Peyer's patch (tissue), 4 donors: ENCODE results near the gene SLC49A4.

Experiments
- POLR2A ChIP-seq, 2 donors: fragments of 450-650 bp; IDR thresholded peaks; one replicate each; pipeline ENCODE4 v1.5.1; 2017; ENCODE audit warnings: antibody characterized with exemption in 2 of 2, mild to moderate bottlenecking in 2 of 2, moderate library complexity in 2 of 2
- TF ChIP-seq, protein P1 (sequence below), 6 experiments: fragments of 450-650 bp in 4 of 6; fragments of 200-600 bp in 2 of 6; sonication (generic) in 1 of 6; IDR thresholded peaks; one replicate each; pipeline ENCODE4 v1.5.1; 2017 to 2019; ENCODE audit warnings: antibody characterized with exemption in 6 of 6, mild to moderate bottlenecking in 3 of 6, moderate library complexity in 1 of 6

DNA sequence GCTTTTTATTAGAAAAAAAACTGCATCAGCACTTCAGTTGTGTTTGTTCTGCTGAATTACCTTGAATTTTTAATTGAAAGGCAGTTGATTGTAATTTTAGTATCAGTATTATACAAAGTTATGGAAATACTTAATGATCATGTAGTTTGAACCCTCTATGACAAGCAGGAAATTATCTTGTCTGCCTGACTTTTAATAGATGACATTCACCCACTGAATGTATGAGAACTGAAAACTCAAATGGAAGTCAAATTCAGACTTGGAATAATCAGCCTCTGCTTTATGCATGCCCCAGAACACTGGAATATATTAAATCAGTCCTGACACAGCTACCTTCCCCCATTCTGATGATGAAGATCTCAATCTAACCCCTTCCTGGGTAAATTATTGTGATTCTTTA is 73.5 kb downstream of the SLC49A4 start:
- no peak for TF ChIP-seq POLR2A (IDR thresholded peaks at IDR 0.05)
- TF ChIP-seq, protein P1, sequence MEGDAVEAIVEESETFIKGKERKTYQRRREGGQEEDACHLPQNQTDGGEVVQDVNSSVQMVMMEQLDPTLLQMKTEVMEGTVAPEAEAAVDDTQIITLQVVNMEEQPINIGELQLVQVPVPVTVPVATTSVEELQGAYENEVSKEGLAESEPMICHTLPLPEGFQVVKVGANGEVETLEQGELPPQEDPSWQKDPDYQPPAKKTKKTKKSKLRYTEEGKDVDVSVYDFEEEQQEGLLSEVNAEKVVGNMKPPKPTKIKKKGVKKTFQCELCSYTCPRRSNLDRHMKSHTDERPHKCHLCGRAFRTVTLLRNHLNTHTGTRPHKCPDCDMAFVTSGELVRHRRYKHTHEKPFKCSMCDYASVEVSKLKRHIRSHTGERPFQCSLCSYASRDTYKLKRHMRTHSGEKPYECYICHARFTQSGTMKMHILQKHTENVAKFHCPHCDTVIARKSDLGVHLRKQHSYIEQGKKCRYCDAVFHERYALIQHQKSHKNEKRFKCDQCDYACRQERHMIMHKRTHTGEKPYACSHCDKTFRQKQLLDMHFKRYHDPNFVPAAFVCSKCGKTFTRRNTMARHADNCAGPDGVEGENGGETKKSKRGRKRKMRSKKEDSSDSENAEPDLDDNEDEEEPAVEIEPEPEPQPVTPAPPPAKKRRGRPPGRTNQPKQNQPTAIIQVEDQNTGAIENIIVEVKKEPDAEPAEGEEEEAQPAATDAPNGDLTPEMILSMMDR (IDR thresholded peaks at IDR 0.05): no peak
